K562 (cell line): ENCODE data around the gene NAV2. TPM values are rescaled to one million over a fixed set of nuclear protein-coding genes. Genes with fewer than 3 reads are reported as not detected.

ENCODE experiments used
- ATAC-seq: fragments of 200-7000 bp; cut with Tn5 transposase; 3 replicates; pipeline ENCODE4 v1.9.1; 2020; ENCODE audit warnings: moderate library complexity
- BruUV-seq: library from RNA; stranded (reverse); fragments of 400-500 nt; replicated peaks from 2 replicates; lab custom pipeline; 2021; lab: Mats Ljungman, UMichigan
- CTCF ChIA-PET: fragments of 300-600 bp; formaldehyde crosslinking; extraction: SDS; loops from one replicate; lab custom pipeline; 2021; ENCODE audit warnings: low intra/inter-chr PET ratio; lab: Yijun Ruan, JAX
- POLR2A ChIA-PET: fragments of 300-600, 350-650 bp; sonication (Branson Sonifier 250); formaldehyde crosslinking; extraction: SDS; loops from one replicate; lab custom pipeline; 2021; ENCODE audit warnings: antibody characterized with exemption, inconsistent platforms; lab: Yijun Ruan, JAX
- DNase-seq, 4 experiments: peaks; one replicate each; pipeline versions ENCODE4 v3.0.0 to v3.0.0-alpha.2; 2011 to 2018; ENCODE audit warnings: low spot score in 3 of 4, mixed read lengths in 3 of 4; ENCODE audit errors: extremely low read depth in 1 of 4
- FAIRE-seq: peaks from 2 replicates; lab custom pipeline; 2011; peaks lifted over from hg19 to GRCh38; lab: Jason Lieb, UNC
- H2AFZ ChIP-seq: 2 replicates; pipeline ENCODE4 v1.6.0; 2011; ENCODE audit warnings: low read depth, low read length, control low read depth, inconsistent platforms
- H3K27ac ChIP-seq: fragments of 200-600 bp; 3 replicates; pipeline ENCODE4 v1.8.0; 2011; ENCODE audit warnings: low read depth, mild to moderate bottlenecking, control low read depth, inconsistent platforms, low read length, moderate library complexity, mixed read lengths; ENCODE audit errors: extremely low read depth
- H3K27me3 ChIP-seq, 2 experiments: fragments of 300-600 bp in 1 of 2; 2 replicates in 1 of 2; 3 replicates in 1 of 2; pipeline versions ENCODE4 v1.6.0 to v1.8.0; 2011; ENCODE audit warnings: inconsistent platforms in 2 of 2, low read length in 2 of 2, mild to moderate bottlenecking in 1 of 2, mixed read lengths in 1 of 2, moderate library complexity in 1 of 2; ENCODE audit not compliant: control insufficient read depth in 2 of 2, insufficient read depth in 2 of 2
- H3K36me3 ChIP-seq: fragments of 300-600 bp; 3 replicates; pipeline ENCODE4 v1.8.0; 2011; ENCODE audit warnings: mild to moderate bottlenecking, low read length, inconsistent platforms; ENCODE audit not compliant: control insufficient read depth, insufficient read depth
- H3K4me1 ChIP-seq, 2 experiments: fragments of 200-600 bp in 1 of 2; replicated peaks in 1 of 2; 2 replicates in 1 of 2; 3 replicates in 1 of 2; pipeline versions ENCODE4 v1.5.1 to v1.8.0; 2011; ENCODE audit warnings: inconsistent platforms in 2 of 2, low read length in 2 of 2, mild to moderate bottlenecking in 1 of 2, mixed read lengths in 1 of 2, moderate library complexity in 1 of 2; ENCODE audit not compliant: control insufficient read depth in 2 of 2, insufficient read depth in 2 of 2
- H3K4me2 ChIP-seq: 2 replicates; pipeline ENCODE4 v1.6.1; 2011; ENCODE audit warnings: low read length, control low read depth, inconsistent platforms, mixed read lengths; ENCODE audit not compliant: insufficient read depth
- H3K4me3 ChIP-seq: fragments of 200-600 bp; sonication (generic), shearing (Covaris generic); 2 replicates; pipeline ENCODE4 v1.5.1; 2016; ENCODE audit warnings: control low read depth, inconsistent platforms
- H3K79me2 ChIP-seq: fragments of 200-600 bp; 3 replicates; pipeline ENCODE4 v1.8.0; 2011; ENCODE audit warnings: low read length, inconsistent platforms; ENCODE audit not compliant: control insufficient read depth, insufficient read depth
- H3K9ac ChIP-seq, 2 experiments: 2 replicates each; pipeline versions ENCODE4 v1.6.0 to v1.6.1; 2011; ENCODE audit warnings: low read depth in 2 of 2, low read length in 2 of 2, control low read depth in 1 of 2, inconsistent platforms in 1 of 2, mild to moderate bottlenecking in 1 of 2, mixed read lengths in 1 of 2; ENCODE audit not compliant: insufficient read depth in 1 of 2
- H3K9me1 ChIP-seq: one replicate; pipeline ENCODE4 v1.6.0; 2011; ENCODE audit warnings: inconsistent platforms, mild to moderate bottlenecking, low read length, moderate library complexity; ENCODE audit not compliant: control insufficient read depth, insufficient read depth
- H3K9me3 ChIP-seq: replicated peaks from 2 replicates; pipeline ENCODE4 v1.5.1; 2011; ENCODE audit warnings: low read depth, low read length, inconsistent platforms; ENCODE audit not compliant: control insufficient read depth, insufficient read depth
- H4K20me1 ChIP-seq: replicated peaks from 2 replicates; pipeline ENCODE4 v1.6.1; 2011; ENCODE audit warnings: low read length, inconsistent platforms, mixed read lengths; ENCODE audit not compliant: control insufficient read depth, insufficient read depth
- CEBPZ ChIP-seq: fragments of 150-350 bp; IDR thresholded peaks from 2 replicates; pipeline ENCODE4 v1.6.1; 2014; ENCODE audit warnings: low read depth, mild to moderate bottlenecking, low read length, borderline replicate concordance
- GTF2B ChIP-seq: IDR thresholded peaks from 2 replicates; pipeline ENCODE4 v1.6.1; 2011; ENCODE audit not compliant: insufficient read length; ENCODE audit errors: extremely low read depth
- SRSF9 ChIP-seq: fragments of 200-400 bp; formaldehyde crosslinking; IDR thresholded peaks from 2 replicates; pipeline ENCODE4 v1.6.1; 2017; ENCODE audit warnings: low read depth, low read length, borderline replicate concordance
- ZBTB33 ChIP-seq: sonication (generic); formaldehyde crosslinking; IDR thresholded peaks from 2 replicates; pipeline ENCODE4 v1.8.1; 2023; ENCODE audit warnings: mild to moderate bottlenecking, missing genetic modification reagents
- ZNF197 ChIP-seq: fragments of 200-800 bp; sonication (Bioruptor generic); IDR thresholded peaks from 2 replicates; pipeline ENCODE4 v1.6.1; 2016; ENCODE audit warnings: low read depth, missing genetic modification characterization, missing compliant biosample characterization
- ZNF644 ChIP-seq: fragments of 200-800 bp; sonication (Bioruptor generic); IDR thresholded peaks from 2 replicates; pipeline ENCODE4 v1.6.1; 2016; ENCODE audit warnings: low read depth, missing genetic modification characterization, missing compliant biosample characterization
- ZNF696 ChIP-seq: fragments of 250-450 bp; sonication (Bioruptor Pico); conservative IDR thresholded peaks from 2 replicates; pipeline ENCODE4 v1.4.0; 2020; ENCODE audit warnings: mild to moderate bottlenecking, moderate library complexity
- WGBS: fragments of 100-300 bp; shearing (Covaris generic); methylation state at CpG from one replicate; pipeline ENCODE4 v1.1.6; 2016; ENCODE audit warnings: low coverage, mixed read lengths; ENCODE audit not compliant: insufficient coverage; ENCODE audit errors: missing lambda C conversion rate; 5-methylcytosine and 5-hydroxymethylcytosine counted together
- in situ Hi-C: fragments of 300-500 bp; cut with MboI; formaldehyde crosslinking; loops from 4 replicates; pipeline ENCODE4 v1.15.0; 2018; ENCODE audit warnings: inconsistent platforms, mixed read lengths
- intact Hi-C: fragments of 100-400 bp; cut with micrococcal nuclease; formaldehyde crosslinking; loops from 2 replicates; pipeline ENCODE4 v1.14.2; 2022
- polyA plus RNA-seq, 8 experiments: library from polyadenylated mRNA; depleted of rRNA in 4 of 8; stranded (reverse) in 5 of 8; unstranded in 3 of 8; fragments of >200 nt; fragmentation: Nextera tagmentation in 2 of 8; fragmentation: Illumina TruSeq in 1 of 8; extraction: Ambion mirVana in 2 of 8; extraction: Trizol in 1 of 8; gene quantifications; 2 replicates each; pipeline versions ENCODE4 v1.2.1 to v1.2.3, GENCODE V29; 2011 to 2014; ENCODE audit warnings: inconsistent platforms in 1 of 8, missing spikeins in 1 of 8
- total RNA-seq, 7 experiments: library from RNA; depleted of rRNA in 6 of 7; stranded (reverse); fragments of >200 nt in 6 of 7; fragmentation: Illumina TruSeq in 2 of 7; extraction: Trizol in 2 of 7; gene quantifications; 2 replicates each; pipeline versions ENCODE4 v1.2.1 to v1.2.3, GENCODE V29; 2011 to 2021; ENCODE audit warnings: low replicate concordance in 1 of 7

The NAV2 gene
- total and polyA plus RNA-seq, 9 of the 15 experiments (the other 6 are each of a cell fraction or from before 2014, with no cell fraction given): 0.03 to 0.35 (median 0.05) TPM

GRCh38 chr11:19882356-19882755 is 169.7 kb downstream of the NAV2 start (continued):
- TF ChIP-seq ZBTB33 (CRISPR knock-in tag) (no peak), SRSF9 (no peak)
- TF ChIP-seq, all 486 proteins: peak for 0

- ATAC-seq (no peak), DNase-seq (no peak), FAIRE-seq (no peak)
- Histone ChIP-seq H3K9me3 (no peaks in the 10 kb centered on the region), H2AFZ (no peak overlapping the region), H3K4me3 (no peak overlapping the region), H4K20me1 (no peaks in the 10 kb centered on the region), H3K36me3 (no peaks in the 10 kb centered on the region), H3K4me1 (no peaks in the 10 kb centered on the region), H3K27ac (no peak overlapping the region), H3K79me2 (no peaks in the 10 kb centered on the region), H3K9ac (no peak overlapping the region), H3K27me3 (peaks cover 0 to 18% of the 10 kb centered on the region in 2 experiments; a peak in 2 of 5 replicates), H3K4me2 (no peak overlapping the region), H3K9me1 (no peaks in the 10 kb centered on the region)
- WGBS: 6% methylated on average over 3 of the region's 3 CpGs
- CTCF ChIA-PET: no interaction called here
- intact Hi-C loops: no loop called here
- POLR2A ChIA-PET: interaction anchor here (0.5 to 0.6 kb wide), 2 partner anchors 15 to 311 kb away, joined by 3 read pairs; no protein-coding TSS in a partner anchor
- in situ Hi-C loops: loop anchor here (25.0 kb wide), 1 partner anchor 574 kb away; no protein-coding TSS in a partner anchor
- TF ChIP-seq ZNF644: no peak
- no peak for TF ChIP-seq ZNF696 (CRISPR knock-in tag)
- TF ChIP-seq ZNF197: no peak
- TF ChIP-seq GTF2B: no peak
- no peak for TF ChIP-seq CEBPZ
- BruUV-seq: no TSS peak
Observed at GRCh38 chr11:19886498-19886897, 173.9 kb downstream of the NAV2 start.
